PFSK-1 (cell line): ENCODE measurements around the gene ADAMTSL1.

Experiments used
- FOXP2 ChIP-seq: optimal IDR thresholded peaks from 2 replicates; pipeline ENCODE3; 2011; ENCODE audit warnings: borderline replicate concordance, control low read depth, inconsistent platforms; ENCODE audit not compliant: insufficient read depth; ENCODE audit errors: extremely low read length, extremely low read depth
- POLR2AphosphoS5 ChIP-seq: IDR thresholded peaks from 2 replicates; pipeline ENCODE4 v1.6.1; 2012; ENCODE audit warnings: low read depth, mild to moderate bottlenecking, control low read depth, low read length, moderate library complexity
- REST ChIP-seq, 2 experiments: IDR thresholded peaks; 2 replicates each; pipeline versions ENCODE4 v1.6.1 to v1.8.0; 2011 to 2012; ENCODE audit warnings: low read depth in 2 of 2, low read length in 2 of 2, control low read depth in 1 of 2, inconsistent platforms in 1 of 2, mild to moderate bottlenecking in 1 of 2, moderate library complexity in 1 of 2; ENCODE audit not compliant: insufficient read depth in 1 of 2
- SIN3A ChIP-seq: IDR thresholded peaks from 2 replicates; pipeline ENCODE4 v1.6.1; 2012; ENCODE audit warnings: mild to moderate bottlenecking, low read length, moderate library complexity, borderline replicate concordance; ENCODE audit not compliant: insufficient read depth
- TAF1 ChIP-seq: IDR thresholded peaks from 2 replicates; pipeline ENCODE4 v1.6.1; 2012; ENCODE audit warnings: low read length, control low read depth, borderline replicate concordance; ENCODE audit not compliant: insufficient read depth

ADAMTSL1 gene

GRCh38 chr9:18516514-18516913 lies 42.6 kb downstream of the ADAMTSL1 start:
- TF ChIP-seq TAF1 (no peak), SIN3A (no peak), FOXP2 (no peak), REST (IDR thresholded peaks at IDR 0.05; ENCODE audit: insufficient read depth in 1 of 2, low read depth in 2 of 2, low read length in 2 of 2) (no peak), POLR2AphosphoS5 (no peak)

GRCh38 chr9:18516965-18517364 lies 43.0 kb downstream of the ADAMTSL1 start:
- TF ChIP-seq SIN3A = no peak
- no peak for TF ChIP-seq TAF1
- TF ChIP-seq POLR2AphosphoS5 = no peak
- no peak for TF ChIP-seq FOXP2
- no peak for TF ChIP-seq REST (IDR thresholded peaks at IDR 0.05; ENCODE audit: insufficient read depth in 1 of 2, low read depth in 2 of 2, low read length in 2 of 2)

- TF ChIP-seq TAF1 (no peak), REST (IDR thresholded peaks at IDR 0.05; ENCODE audit: insufficient read depth in 1 of 2, low read depth in 2 of 2, low read length in 2 of 2) (no peak), SIN3A (no peak), FOXP2 (no peak), POLR2AphosphoS5 (no peak)
These were observed 46.6 kb downstream of the ADAMTSL1 start for GRCh38 chr9:18520416-18521047.

- TF ChIP-seq POLR2AphosphoS5 (no peak), REST (IDR thresholded peaks at IDR 0.05; ENCODE audit: insufficient read depth in 1 of 2, low read depth in 2 of 2, low read length in 2 of 2) (no peak), FOXP2 (no peak), TAF1 (no peak), SIN3A (no peak)
These were observed 52.7 kb downstream of the ADAMTSL1 start for GRCh38 chr9:18526685-18527084.

GRCh38 chr9:18531136-18532065 lies 57.4 kb downstream of the ADAMTSL1 start:
- TF ChIP-seq FOXP2 (no peak), TAF1 (no peak), SIN3A (no peak), REST (IDR thresholded peaks at IDR 0.05; ENCODE audit: insufficient read depth in 1 of 2, low read depth in 2 of 2, low read length in 2 of 2) (no peak), POLR2AphosphoS5 (no peak)
